ENCODE measurements around the gene CLRN1.

GRCh38 chr3:150996731-150997130 lies 24.2 kb upstream of the CLRN1 start:
- TF ChIP-seq CHD4 (IDR thresholded peaks at IDR 0.05; ENCODE audit: borderline replicate concordance, low read length) (no peak), NFE2L2 (IDR thresholded peaks at IDR 0.05; ENCODE audit: low read length) (no peak), ZNF788 (CRISPR knock-in tag; IDR thresholded peaks at IDR 0.05; ENCODE audit: borderline replicate concordance) (no peak), SMC3 (IDR thresholded peaks at IDR 0.05; ENCODE audit: low read length) (no peak), ZBTB33 (CRISPR knock-in tag; IDR thresholded peaks at IDR 0.05) (no peak), CTCF (CRISPR knock-in tag; IDR thresholded peaks at IDR 0.05) (no peak), RXRA (CRISPR knock-in tag; IDR thresholded peaks at IDR 0.05) (no peak)

Measured in HepG2 (cell line).